Neural cell (in vitro differentiated cells): Measurements from ENCODE around the gene GSG1L.

Experiments
- CTCF ChIP-seq: fragments of 450-650 bp; IDR thresholded peaks from 2 replicates; pipeline ENCODE4 v1.5.1; 2014; ENCODE audit warnings: antibody characterized with exemption, mild to moderate bottlenecking, moderate library complexity; ENCODE audit not compliant: poor library complexity, severe bottlenecking
- EP300 ChIP-seq: fragments of 450-650 bp; conservative IDR thresholded peaks from 2 replicates; pipeline ENCODE4 v1.6.1; 2014; ENCODE audit warnings: antibody characterized with exemption, mild to moderate bottlenecking, moderate library complexity; ENCODE audit not compliant: poor library complexity, severe bottlenecking
- EZH2 ChIP-seq: fragments of 200-600, 300-800 bp; shearing (Covaris generic), sonication (generic); IDR thresholded peaks from 2 replicates; pipeline ENCODE4 v1.6.1; 2014; ENCODE audit warnings: antibody characterized with exemption, low read length, borderline replicate concordance, mild to moderate bottlenecking; ENCODE audit not compliant: insufficient read depth, poor library complexity, severe bottlenecking
- MXI1 ChIP-seq: fragments of 450-650 bp; conservative IDR thresholded peaks from 2 replicates; pipeline ENCODE4 v1.6.1; 2014; ENCODE audit warnings: antibody characterized with exemption, mild to moderate bottlenecking; ENCODE audit not compliant: poor library complexity, severe bottlenecking
- POLR2AphosphoS5 ChIP-seq: IDR thresholded peaks from 2 replicates; pipeline ENCODE4 v1.6.1; 2012
- RAD21 ChIP-seq: fragments of 450-650 bp; conservative IDR thresholded peaks from 2 replicates; pipeline ENCODE4 v1.6.1; 2014; ENCODE audit warnings: antibody characterized with exemption, mild to moderate bottlenecking, moderate library complexity
- REST ChIP-seq: IDR thresholded peaks from 2 replicates; pipeline ENCODE4 v1.6.1; 2012; ENCODE audit warnings: borderline replicate concordance
- SMC3 ChIP-seq: fragments of 450-650 bp; conservative IDR thresholded peaks from 2 replicates; pipeline ENCODE4 v1.6.1; 2014; ENCODE audit warnings: antibody characterized with exemption, mild to moderate bottlenecking, moderate library complexity; ENCODE audit not compliant: poor library complexity
- TAF1 ChIP-seq: IDR thresholded peaks from 2 replicates; pipeline ENCODE4 v1.6.1; 2012; ENCODE audit warnings: low read depth

GRCh38 chr16:28011971-28012445 is 51.5 kb downstream of the GSG1L start:
- no peak for TF ChIP-seq CTCF
- no peak for TF ChIP-seq REST
- TF ChIP-seq EZH2, result no peak
- TF ChIP-seq RAD21, result no peak
- TF ChIP-seq MXI1, result no peak
- TF ChIP-seq POLR2AphosphoS5, result no peak
- no peak for TF ChIP-seq EP300
- no peak for TF ChIP-seq SMC3
- TF ChIP-seq TAF1, result no peak
